8988T (cell line): ENCODE results near the gene TMTC2.

ENCODE experiments used
- DNase-seq: peaks from one replicate; pipeline ENCODE4 v3.0.0; 2011

Gene TMTC2

DNA sequence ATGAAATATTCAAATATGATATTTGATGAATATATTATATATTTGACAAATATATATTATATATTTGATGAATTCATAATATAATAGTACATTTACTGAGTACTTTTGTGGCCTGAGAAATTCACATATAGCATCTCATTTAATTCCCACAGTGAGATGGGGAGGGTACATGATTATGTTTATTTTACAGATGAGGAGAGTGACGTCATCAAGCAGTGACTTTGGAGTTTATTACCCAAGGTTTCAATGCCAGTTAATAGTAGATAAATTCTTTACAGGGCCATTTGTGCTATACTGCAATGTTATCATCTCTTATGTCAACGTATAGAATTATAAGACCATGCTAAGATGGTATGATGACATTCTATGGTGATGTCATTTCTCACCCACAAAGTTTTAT, 352.7 kb downstream of the TMTC2 start:
- no peak for DNase-seq

DNA sequence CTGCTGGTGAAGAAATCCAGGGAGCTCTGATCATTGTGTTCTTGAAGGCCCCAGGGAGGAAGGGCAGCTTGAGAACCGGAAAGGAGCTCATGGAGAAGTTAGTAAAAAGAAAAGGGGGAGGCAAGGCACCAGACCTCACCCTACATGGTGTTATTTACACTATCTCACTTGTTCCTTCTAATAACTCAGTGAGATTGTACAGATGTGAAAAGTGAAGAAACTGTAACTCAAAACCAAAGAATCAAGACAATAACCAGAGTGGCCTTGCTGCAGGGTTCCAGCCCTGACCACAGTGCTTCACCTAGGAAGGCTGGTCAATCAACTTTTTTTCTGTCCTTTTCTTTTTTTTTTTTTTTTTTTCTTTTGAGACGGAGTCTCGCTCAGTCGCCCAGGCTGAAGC, 353.6 kb downstream of the TMTC2 start:
- DNase-seq = no peak

DNA sequence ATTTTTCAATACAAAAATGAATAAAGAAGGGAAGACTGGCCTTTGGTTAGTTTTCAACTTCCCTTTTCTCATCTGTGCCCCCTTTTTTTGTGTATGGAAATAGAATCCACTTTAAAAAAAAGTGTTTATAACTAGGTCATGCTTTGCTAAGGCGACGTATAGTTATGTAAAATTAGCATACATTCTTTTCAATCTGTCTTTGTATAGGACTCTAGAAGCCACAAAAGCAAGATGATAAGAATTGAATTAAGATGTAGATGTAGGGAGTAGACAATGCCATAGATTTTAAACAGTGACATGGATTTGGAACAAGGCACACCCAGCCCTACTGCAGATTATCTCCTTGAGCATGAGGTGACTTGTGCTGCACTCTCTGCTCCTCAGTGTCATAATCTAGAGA, 354.3 kb downstream of the TMTC2 start:
- no peak for DNase-seq

DNA sequence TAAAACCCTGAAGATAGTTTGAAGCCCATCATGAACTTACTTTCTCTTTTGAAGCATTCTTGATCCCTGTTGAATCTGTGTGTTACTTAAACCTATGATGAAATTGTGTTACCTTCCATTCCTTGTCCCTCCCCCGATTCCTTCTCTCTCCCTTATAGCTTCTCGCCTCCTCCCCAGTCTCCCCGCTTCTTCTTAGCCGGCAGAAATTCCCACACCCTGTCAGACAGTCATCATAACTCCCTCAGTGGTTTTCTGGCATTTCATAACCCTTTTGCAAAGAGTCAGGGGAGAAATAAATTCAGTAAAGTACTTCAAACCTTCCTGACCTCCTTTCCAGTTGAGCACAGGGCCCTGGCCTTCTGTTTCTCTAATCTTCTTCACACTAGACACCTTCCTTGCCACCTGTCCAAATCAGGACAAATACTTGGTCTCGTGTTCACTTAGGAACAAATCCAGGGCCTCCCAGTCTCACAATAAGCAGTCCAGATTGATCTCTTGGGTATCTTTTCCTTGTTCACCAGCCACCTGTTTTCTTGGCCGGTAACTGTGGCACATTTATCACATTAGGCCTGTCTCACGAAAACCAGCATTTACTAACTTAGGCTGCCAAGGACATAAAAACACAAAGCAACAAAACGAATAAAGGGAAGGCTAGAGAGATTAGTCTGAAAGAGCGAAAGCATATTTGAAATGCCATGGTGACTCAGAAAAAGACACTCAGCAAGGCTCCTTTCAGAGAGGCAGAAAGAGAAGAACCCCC, 355.9 kb downstream of the TMTC2 start:
- DNase-seq = no peak

DNA sequence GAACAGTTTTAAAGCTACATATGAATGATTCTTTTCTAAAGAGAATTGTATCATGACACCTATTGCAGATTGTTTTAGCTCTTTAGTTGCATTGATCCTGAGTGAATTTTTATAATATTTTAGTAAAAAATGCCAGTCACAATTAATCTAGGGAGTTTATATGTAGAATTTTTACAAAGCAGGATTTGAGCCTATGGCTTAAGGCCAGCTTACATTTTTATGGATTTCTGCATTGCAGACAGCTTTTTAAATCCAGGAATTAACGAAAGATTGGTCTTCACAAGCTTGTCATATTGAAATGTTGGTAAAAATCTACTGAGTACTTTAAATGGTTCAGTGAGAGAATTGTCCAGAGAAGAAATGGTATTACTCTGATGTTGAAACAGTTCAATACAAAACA, 358.0 kb downstream of the TMTC2 start:
- DNase-seq = no peak

DNA sequence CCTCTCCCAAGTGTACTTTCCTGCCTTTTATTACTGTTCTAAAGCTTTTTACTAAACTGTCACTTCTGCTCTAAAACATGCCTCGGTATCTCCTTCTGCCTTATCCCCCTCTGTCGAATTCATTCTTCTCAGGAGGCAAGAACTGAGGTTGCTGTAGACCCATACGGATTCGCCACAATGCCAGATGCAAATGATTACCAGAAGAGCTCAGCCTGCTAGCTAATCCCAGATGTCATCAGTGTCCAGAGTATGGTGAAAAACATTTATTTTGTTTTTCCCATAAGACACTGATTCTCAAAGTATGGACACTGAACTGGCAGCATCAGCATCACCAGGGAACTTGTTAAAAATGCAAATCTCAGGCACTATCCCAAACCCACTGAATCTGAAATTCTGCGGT, 359.3 kb downstream of the TMTC2 start:
- DNase-seq = no peak

DNA sequence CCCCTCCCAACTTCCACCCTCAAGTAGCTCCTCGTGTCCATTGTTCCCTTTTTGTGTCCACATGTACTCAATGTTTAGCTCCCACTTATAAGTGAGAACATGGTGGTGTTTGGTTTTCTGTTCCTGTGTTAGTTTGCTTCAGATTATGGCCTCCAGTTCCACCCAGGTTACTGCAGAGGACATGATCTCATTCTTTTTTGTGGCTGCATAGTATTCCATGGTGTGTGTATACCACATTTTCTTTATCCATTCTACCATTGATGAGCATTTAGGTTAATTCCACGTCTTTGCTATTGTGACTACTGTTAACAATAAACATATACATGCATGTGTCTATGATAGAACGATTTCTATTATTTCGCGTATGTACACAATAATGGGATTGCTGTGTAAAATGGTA, 362.6 kb downstream of the TMTC2 start:
- no peak for DNase-seq

DNA sequence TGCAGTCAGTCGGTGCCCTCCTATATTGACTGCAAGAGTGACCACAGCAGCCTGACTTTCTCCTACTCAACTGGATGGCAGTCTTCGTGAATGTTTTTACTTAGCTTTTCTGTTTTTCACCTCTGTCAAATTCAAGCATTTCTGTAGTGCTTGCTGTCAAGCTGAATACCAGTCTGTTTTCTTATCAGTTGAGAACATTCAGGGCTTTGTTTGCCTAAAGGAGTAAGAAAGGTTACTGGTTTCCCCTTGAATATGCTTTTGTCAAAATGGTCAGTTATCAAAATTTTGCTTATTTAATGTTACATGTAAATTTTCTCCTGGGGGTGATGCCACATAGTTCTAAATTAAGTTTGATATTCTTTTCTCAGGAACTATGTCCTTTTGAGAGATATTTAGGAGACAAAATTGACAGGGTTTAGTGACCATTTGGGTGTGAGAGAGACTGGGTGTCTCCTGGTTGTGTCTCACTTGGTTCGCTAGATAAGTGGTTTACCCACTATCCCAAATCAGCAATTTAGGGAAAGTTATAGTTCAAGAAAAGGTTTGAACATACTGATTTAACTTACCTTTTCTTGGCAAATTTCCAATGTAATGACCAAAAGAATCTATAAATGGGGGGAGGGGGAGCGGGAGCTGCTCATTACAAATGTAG, 366.3 kb downstream of the TMTC2 start:
- DNase-seq = no peak

DNA sequence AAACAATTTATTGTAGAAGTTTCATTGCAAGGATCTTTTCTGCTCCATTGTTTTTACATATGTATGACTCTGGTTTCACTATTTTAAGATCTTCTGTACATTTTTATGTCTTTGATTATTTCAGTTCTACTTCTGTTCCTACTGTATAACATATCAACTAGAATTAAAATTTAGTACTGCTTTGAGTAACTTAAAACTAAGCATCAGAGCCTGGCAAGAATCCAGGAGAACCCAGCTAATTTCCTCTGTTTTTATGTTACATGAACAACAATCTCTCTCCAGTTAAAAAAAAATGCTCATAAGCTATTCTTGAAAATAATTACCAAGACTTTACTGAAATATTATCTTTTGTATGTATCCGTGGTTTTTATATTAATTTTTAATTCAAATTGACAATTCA, 370.7 kb downstream of the TMTC2 start:
- no peak for DNase-seq

DNA sequence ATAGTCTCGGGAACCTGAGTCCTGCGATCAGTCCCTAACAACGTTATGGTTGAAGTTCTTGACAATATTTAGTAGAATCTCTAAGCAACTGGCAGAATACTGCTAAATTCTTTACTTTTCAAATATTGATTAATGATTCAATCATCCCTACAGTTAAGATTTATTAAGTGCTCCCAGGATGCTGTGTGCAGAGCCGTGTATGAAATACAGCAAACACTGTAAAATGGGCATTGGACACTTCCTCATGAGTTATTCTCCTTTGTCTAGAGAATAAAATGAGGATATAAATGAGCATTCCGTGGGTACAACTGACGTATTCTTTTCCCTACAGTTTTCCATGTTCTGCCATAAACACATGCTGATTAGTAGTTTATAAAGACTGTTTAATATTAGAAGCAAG, 372.4 kb downstream of the TMTC2 start:
- DNase-seq = no peak

DNA sequence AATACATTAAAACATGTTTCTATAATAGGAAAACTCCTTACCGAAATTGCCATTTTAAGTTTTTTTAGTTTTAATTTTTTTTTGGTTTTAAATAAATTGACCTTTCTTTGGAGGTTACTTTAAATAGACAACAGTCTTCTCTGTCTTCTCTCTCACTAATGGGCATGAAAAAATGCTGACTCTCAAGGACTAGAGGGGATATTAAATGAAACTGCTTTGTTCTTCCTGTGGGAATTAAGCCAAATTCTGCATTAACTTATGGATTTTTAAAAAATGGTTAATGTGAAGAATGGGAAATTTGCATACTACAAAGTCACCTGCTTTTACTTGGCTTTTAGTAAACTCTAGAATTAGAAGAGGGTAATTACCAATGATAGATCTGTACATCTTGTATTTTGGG, 378.9 kb downstream of the TMTC2 start:
- DNase-seq = no peak

DNA sequence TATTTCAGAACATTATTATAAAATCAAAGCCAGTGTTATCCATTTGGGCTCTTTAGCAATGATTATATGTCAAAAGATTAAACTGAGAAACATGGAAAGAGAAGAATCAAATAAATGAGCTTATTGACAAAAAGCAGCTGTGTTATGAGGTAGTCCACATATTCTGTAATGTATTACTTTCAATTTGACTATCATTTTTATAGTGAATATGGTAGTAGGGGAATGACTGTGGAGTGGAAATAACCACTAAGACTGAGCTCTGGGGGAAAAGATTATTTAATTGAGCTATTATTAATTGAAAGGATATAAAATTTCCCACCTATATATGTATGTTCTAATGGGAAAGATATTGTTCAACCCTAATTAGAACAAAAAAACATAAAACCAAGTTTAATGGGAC, 381.3 kb downstream of the TMTC2 start:
- DNase-seq = no peak

DNA sequence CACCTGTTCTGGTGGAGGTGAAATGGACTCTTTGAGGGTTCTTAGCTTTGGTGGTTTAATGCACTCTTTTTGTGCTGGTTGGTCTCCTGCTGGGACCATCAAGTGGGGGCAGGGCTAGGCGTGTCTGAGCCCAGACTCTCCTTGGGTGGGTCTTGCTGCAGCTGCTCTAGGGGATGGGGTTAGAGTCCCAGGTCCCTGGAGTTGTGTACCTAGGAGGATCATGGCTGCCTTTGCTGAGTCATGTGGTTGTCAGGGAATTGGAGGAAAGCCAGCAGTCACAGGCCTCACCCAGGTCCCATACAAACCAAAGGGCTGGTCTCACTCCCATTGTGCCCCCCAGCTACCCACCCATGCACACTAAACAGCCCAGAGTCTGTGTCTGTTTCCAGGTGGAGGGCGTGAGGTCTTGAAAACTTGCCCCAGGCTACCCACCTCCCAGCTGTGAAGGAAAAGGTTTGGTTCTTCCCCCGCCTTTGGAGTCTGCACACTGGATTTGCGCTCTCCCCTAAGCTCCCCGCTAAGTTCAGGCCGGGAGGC, 387.7 kb downstream of the TMTC2 start:
- DNase-seq = no peak

DNA sequence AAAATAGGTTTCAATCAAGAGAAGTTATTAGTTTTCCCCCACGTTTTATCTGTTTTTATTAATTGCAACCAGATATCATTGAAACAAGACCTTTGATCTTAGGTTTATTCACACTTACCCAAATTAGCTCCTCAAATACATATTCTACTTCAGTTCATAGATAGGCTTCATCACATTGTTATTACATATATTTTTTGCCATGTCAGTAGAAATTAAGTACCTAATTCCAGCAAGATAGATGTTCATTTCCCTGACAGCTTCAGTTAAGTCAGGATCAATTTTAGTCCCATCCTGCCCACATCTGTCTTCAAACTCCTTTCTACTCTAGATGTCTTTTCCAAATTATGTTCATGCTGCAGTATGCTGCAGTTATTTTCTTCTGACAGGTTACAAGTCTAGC, 388.8 kb downstream of the TMTC2 start:
- DNase-seq = no peak

DNA sequence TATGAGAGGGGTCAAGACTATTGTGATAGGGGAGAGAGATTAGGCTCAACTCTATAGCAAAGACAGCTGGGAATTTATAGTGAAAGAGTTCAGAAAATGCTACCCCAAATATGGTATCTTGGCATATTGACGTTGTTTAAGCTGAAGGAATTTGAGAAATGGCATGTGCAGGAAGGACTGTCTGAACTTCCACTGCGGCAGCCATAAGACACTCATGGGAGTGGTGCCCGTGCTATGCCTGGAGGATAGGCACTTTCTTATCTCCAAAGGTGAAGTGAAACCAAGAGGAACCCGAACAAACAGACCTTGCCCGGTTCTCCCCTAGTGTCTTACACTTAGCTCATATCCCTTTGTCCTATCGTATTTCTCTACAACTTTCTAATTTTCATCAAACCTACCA, 390.3 kb downstream of the TMTC2 start:
- DNase-seq = no peak

DNA sequence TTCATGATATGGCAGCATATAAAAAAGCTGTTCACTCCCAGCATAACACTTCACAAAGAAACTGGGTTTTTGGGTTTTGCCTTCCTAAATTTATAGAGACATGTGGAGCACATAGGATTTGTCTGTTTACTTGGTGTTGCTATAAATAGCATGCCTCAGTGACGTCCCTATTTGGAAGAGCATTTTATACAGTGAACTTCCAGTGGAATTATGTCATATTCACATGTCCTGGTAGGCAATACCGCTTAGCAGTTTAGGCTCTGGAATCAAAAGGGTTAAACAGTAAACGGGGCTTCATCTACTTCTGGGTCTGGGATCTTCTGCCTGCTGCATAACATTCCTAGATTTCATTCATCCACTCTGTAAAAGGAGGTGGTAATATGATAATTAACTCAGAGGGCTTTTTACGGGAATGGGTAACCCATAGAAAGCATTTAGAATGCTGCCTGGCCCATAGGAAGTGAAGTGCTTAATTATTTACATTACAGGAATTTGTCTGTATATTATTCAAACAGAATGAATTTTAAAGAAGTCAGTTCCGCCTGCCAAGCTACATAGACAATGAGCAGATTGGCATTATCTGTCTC, 396.1 kb downstream of the TMTC2 start:
- no peak for DNase-seq

DNA sequence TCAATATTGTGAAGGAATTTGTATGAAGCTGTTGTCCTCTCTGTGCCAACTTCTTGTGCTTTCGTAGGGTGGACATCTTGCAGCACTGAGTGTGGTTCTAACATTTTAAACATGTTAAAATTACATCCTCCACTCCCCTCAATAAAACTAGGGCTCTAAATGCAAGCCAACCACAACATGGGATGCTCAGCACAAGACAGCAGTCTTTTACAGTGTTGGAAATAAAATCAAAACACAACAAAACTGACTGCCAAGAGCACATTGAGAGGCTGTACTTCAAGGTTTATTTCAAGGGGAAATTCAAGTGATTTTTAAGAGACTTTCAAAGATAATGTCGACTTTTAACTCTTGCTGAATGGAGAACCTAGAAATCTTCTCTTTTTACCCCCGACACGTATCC, 396.9 kb downstream of the TMTC2 start:
- no peak for DNase-seq

DNA sequence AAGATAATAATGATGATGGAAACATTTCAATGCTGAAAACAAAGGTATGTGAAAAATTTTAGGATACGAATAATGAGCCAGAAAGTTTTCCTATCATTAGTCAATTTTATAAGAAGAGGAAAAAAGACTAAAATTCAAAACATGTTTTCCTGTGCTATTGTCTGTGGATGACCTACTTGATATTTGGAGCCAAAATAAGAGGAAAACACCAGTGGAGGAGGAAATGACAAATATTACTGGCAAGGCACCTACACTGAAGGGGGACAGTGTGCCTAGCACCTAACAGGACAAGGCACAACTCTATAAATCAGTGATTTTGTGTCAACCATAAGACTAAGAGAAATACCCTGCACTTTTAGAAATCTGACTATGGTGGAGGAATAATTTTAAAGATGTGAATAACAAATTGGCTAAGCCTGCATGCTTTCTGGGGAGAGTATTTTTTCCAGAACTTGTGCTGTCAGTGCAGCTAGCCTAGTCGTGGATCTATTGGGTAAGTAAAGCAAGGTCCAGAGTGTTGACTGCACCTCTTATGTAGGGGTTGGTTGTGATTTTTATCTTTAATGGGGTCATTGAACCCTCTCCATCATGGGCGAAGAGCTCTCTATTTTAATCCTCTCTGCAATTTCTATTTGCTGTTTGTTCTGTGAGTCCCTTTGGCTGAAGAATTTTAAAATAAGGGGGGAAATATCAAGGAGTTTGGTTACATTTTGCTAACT, 398.0 kb downstream of the TMTC2 start:
- DNase-seq = no peak

DNA sequence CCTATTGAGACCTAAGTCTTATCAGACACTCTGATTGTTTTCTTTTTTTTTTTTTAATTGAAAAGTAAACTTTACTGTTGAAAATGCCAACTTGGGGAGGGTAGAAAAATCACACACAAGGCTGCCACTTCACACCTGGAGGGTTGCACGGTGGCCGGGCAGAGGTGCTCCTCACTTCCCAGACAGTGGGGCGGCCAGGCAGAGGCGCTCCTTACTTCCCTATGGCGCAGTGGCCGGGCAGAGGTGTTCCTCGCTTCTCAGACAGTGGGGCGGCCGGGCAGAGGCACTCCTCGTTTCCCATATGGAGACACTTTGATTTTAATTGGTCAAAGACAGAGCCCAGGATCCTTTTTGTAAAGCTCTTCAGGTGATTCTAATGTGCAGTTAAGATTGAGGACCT, 399.3 kb downstream of the TMTC2 start:
- DNase-seq = no peak

DNA sequence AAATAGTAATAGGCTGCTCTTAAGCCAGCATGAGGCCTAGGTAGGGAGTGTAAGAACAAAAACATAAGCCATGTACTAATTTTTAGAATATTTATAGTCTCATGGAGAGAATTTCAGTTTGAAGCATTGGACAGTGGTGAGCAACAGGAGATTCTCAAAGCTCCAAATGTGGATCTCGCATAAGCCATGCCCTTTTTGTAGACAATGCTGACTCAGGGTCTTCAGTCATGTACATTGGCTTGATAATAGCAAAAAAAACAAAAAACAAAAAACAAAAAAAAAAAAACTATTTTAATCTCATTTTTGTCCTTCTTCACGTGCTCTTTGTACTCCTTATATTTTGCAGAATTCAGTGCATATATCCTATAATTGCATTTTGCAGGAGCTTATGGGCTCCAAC, 402.9 kb downstream of the TMTC2 start:
- DNase-seq = no peak

DNA sequence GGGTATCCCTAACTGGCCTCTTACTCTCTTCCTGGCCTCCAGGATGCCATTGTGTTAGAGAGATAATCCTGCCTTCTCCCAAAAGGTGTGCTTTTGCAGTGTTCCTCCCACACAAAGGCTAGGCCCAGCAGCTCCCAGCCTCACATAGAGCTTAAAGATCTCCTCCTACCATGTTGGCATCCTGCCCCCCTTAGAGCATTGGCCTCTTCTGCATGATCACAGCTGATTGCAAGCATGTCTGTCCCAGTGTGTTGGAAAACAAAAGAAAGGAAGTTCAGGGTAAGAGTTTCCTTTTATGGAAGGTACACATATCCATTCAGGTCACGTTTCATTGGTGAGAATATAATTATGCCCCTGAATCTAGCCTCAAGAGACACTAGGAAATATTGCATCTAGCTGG, 405.4 kb downstream of the TMTC2 start:
- no peak for DNase-seq

DNA sequence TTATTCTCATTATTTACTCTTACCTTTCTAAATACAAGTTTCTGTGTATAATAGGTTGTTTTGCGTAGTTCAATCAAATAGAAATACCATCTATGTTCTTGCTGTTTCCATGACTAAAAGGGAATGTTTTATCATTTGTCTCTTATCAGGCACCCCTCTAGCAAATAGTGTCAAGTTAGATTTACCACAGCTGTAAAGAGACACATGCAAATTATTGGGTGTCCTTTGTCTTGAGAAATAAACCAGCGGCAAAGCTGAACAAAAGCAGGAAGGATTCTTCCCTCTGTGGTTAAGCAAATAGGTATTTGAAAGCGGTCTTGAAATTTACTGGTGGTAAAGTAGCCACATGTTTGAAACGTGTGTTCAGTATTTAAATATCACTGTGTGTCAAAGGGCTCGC, 405.9 kb downstream of the TMTC2 start:
- DNase-seq = no peak

DNA sequence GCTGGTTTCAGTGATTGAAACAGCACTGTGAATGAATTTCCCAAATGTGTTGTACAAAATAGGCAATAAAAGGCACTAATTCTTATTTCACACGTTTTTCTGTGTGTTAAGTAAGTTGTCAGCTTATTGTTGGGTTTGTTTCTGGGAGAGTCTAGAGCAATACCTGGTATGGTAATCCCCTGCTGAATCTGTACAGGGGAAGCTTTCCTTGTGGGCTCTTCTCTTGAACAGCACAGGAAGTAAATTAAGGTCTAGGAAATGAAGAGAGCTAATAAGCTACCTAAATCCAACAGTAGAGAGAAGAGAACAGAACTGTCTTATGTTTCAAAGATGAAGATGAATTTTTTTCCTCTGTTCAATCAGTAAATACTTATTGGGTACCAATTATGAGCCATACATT, 406.7 kb downstream of the TMTC2 start:
- DNase-seq = no peak
